ENCODE data around the gene ARHGEF12.

ARHGEF12 gene

DNA sequence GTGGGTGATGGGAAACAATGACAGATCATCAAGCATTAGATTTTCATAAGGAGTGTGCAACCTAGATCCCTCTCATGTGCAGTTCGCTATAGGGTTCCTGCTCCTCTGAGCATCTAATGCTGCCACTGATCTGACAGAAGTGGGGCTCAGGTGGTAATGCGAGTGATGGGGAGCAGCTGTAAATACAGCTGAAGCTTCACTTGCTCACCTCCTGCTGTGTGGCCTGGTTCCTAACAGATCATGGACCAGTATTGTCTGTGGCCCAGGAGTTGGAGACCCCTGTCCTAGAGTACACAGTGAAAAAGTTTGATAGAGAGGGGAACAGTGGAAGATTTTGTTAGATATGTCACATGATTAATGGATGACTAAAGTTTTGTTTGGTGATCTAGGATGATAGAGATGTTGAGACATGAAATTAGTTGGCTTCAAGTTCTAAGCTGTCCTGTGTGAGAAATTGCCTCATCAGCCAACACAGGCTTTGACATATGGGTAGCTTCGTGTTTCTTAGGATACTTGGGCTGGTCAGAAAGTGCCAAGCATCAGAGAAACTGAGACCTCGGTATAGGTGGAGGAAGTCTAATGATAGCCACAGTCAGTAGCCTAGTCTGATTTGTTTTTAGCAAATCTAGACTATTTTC lies 47.4 kb downstream of the ARHGEF12 start:
- no peak overlapping the region for H3K27ac ChIP-seq (ENCODE audit: low read depth, low read length)
- H3K9me3 ChIP-seq (ENCODE audit: control insufficient read depth in 1 of 2, low read length in 2 of 2), result no peaks in the 10 kb centered on the region
- H3K27me3 ChIP-seq (ENCODE audit: control insufficient read depth in 1 of 2, insufficient read depth in 2 of 2, low read length in 2 of 2), result no peaks in the 10 kb centered on the region
- H3K4me1 ChIP-seq (ENCODE audit: control insufficient read depth in 1 of 2, insufficient read depth in 2 of 2, low read length in 2 of 2), result peaks cover 0 to 7% of the 10 kb centered on the region in 2 donors
- no peaks in the 10 kb centered on the region for H3K36me3 ChIP-seq (ENCODE audit: control insufficient read depth in 1 of 2, insufficient read depth in 2 of 2, low read length in 2 of 2)
- H3K4me3 ChIP-seq (ENCODE audit: low read depth in 1 of 2, low read length in 2 of 2), result no peak overlapping the region
- no peak overlapping the region for H3K9ac ChIP-seq (ENCODE audit: low read depth in 1 of 2, low read length in 2 of 2)

- H3K9me3 ChIP-seq (ENCODE audit: control insufficient read depth in 1 of 2, low read length in 2 of 2), result no peaks in the 10 kb centered on the region
- H3K27ac ChIP-seq (ENCODE audit: low read depth, low read length), result no peak overlapping the region
Measured at GRCh38 chr11:120384476-120384875, 48.3 kb downstream of the ARHGEF12 start.

GRCh38 chr11:120385110-120385509 lies 48.9 kb downstream of the ARHGEF12 start:
- Histone ChIP-seq H3K4me3 (ENCODE audit: low read depth in 1 of 2, low read length in 2 of 2) (no peak overlapping the region), H3K27me3 (ENCODE audit: control insufficient read depth in 1 of 2, insufficient read depth in 2 of 2, low read length in 2 of 2) (no peaks in the 10 kb centered on the region), H3K9me3 (ENCODE audit: control insufficient read depth in 1 of 2, low read length in 2 of 2) (no peaks in the 10 kb centered on the region), H3K36me3 (ENCODE audit: control insufficient read depth in 1 of 2, insufficient read depth in 2 of 2, low read length in 2 of 2) (no peaks in the 10 kb centered on the region), H3K4me1 (ENCODE audit: control insufficient read depth in 1 of 2, insufficient read depth in 2 of 2, low read length in 2 of 2) (peaks cover 0 to 8% of the 10 kb centered on the region in 2 donors), H3K27ac (ENCODE audit: low read depth, low read length) (no peak overlapping the region), H3K9ac (ENCODE audit: low read depth in 1 of 2, low read length in 2 of 2) (no peak overlapping the region)

More at GRCh38 chr11:120384476-120384875, 48.3 kb downstream of the ARHGEF12 start:
- Histone ChIP-seq H3K4me3 (ENCODE audit: low read depth in 1 of 2, low read length in 2 of 2) (no peak overlapping the region), H3K36me3 (ENCODE audit: control insufficient read depth in 1 of 2, insufficient read depth in 2 of 2, low read length in 2 of 2) (no peaks in the 10 kb centered on the region), H3K4me1 (ENCODE audit: control insufficient read depth in 1 of 2, insufficient read depth in 2 of 2, low read length in 2 of 2) (peaks cover 0 to 7% of the 10 kb centered on the region in 2 donors), H3K9ac (ENCODE audit: low read depth in 1 of 2, low read length in 2 of 2) (no peak overlapping the region), H3K27me3 (ENCODE audit: control insufficient read depth in 1 of 2, insufficient read depth in 2 of 2, low read length in 2 of 2) (no peaks in the 10 kb centered on the region)

- no peaks in the 10 kb centered on the region for H3K9me3 ChIP-seq (ENCODE audit: control insufficient read depth in 1 of 2, low read length in 2 of 2)
- H3K27ac ChIP-seq (ENCODE audit: low read depth, low read length), result no peak overlapping the region
- no peak overlapping the region for H3K4me3 ChIP-seq (ENCODE audit: low read depth in 1 of 2, low read length in 2 of 2)
- peaks cover 0 to 14% of the 10 kb centered on the region in 2 donors for H3K4me1 ChIP-seq (ENCODE audit: control insufficient read depth in 1 of 2, insufficient read depth in 2 of 2, low read length in 2 of 2)
- H3K36me3 ChIP-seq (ENCODE audit: control insufficient read depth in 1 of 2, insufficient read depth in 2 of 2, low read length in 2 of 2), result no peaks in the 10 kb centered on the region
- no peak overlapping the region for H3K9ac ChIP-seq (ENCODE audit: low read depth in 1 of 2, low read length in 2 of 2)
- H3K27me3 ChIP-seq (ENCODE audit: control insufficient read depth in 1 of 2, insufficient read depth in 2 of 2, low read length in 2 of 2), result no peaks in the 10 kb centered on the region
Measured at GRCh38 chr11:120385655-120386054, 49.4 kb downstream of the ARHGEF12 start.

DNA sequence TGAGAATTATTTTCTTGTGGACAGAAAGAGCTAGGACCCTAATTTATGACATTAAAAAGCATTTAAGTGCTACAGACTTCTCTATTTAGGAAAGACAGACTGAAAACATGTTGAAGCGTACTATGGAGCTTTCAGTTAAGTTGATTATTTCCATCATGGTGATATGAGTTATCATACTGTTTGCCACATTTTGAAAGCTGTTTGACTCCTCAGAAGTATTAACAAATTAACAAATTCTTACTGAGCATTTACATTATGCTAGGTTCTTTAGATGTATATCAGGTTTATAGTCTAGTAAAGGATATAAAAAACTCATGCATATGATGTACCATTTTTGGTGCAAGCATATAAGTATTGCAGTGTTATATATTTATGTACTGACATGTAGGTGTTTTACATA lies 50.1 kb downstream of the ARHGEF12 start:
- H3K9ac ChIP-seq (ENCODE audit: low read depth in 1 of 2, low read length in 2 of 2), result no peak overlapping the region
- no peak overlapping the region for H3K27ac ChIP-seq (ENCODE audit: low read depth, low read length)
- no peaks in the 10 kb centered on the region for H3K36me3 ChIP-seq (ENCODE audit: control insufficient read depth in 1 of 2, insufficient read depth in 2 of 2, low read length in 2 of 2)
- H3K4me1 ChIP-seq (ENCODE audit: control insufficient read depth in 1 of 2, insufficient read depth in 2 of 2, low read length in 2 of 2), result peaks cover 4 to 19% of the 10 kb centered on the region in 2 donors
- no peaks in the 10 kb centered on the region for H3K27me3 ChIP-seq (ENCODE audit: control insufficient read depth in 1 of 2, insufficient read depth in 2 of 2, low read length in 2 of 2)
- no peak overlapping the region for H3K4me3 ChIP-seq (ENCODE audit: low read depth in 1 of 2, low read length in 2 of 2)
- no peaks in the 10 kb centered on the region for H3K9me3 ChIP-seq (ENCODE audit: control insufficient read depth in 1 of 2, low read length in 2 of 2)

GRCh38 chr11:120386774-120387371 lies 50.7 kb downstream of the ARHGEF12 start:
- no peak overlapping the region for H3K27ac ChIP-seq (ENCODE audit: low read depth, low read length)
- no peak overlapping the region for H3K4me3 ChIP-seq (ENCODE audit: low read depth in 1 of 2, low read length in 2 of 2)
- H3K4me1 ChIP-seq (ENCODE audit: control insufficient read depth in 1 of 2, insufficient read depth in 2 of 2, low read length in 2 of 2), result peaks cover 10 to 24% of the 10 kb centered on the region in 2 donors
- H3K27me3 ChIP-seq (ENCODE audit: control insufficient read depth in 1 of 2, insufficient read depth in 2 of 2, low read length in 2 of 2), result no peaks in the 10 kb centered on the region
- H3K36me3 ChIP-seq (ENCODE audit: control insufficient read depth in 1 of 2, insufficient read depth in 2 of 2, low read length in 2 of 2), result no peaks in the 10 kb centered on the region
- H3K9me3 ChIP-seq (ENCODE audit: control insufficient read depth in 1 of 2, low read length in 2 of 2), result no peaks in the 10 kb centered on the region
- no peak overlapping the region for H3K9ac ChIP-seq (ENCODE audit: low read depth in 1 of 2, low read length in 2 of 2)

GRCh38 chr11:120388261-120388660 lies 52.0 kb downstream of the ARHGEF12 start:
- Histone ChIP-seq H3K27ac (ENCODE audit: low read depth, low read length) (no peak overlapping the region), H3K36me3 (ENCODE audit: control insufficient read depth in 1 of 2, insufficient read depth in 2 of 2, low read length in 2 of 2) (no peaks in the 10 kb centered on the region), H3K4me1 (ENCODE audit: control insufficient read depth in 1 of 2, insufficient read depth in 2 of 2, low read length in 2 of 2) (peaks cover 12 to 26% of the 10 kb centered on the region in 2 donors), H3K4me3 (ENCODE audit: low read depth in 1 of 2, low read length in 2 of 2) (no peak overlapping the region), H3K9me3 (ENCODE audit: control insufficient read depth in 1 of 2, low read length in 2 of 2) (no peaks in the 10 kb centered on the region), H3K27me3 (ENCODE audit: control insufficient read depth in 1 of 2, insufficient read depth in 2 of 2, low read length in 2 of 2) (no peaks in the 10 kb centered on the region), H3K9ac (ENCODE audit: low read depth in 1 of 2, low read length in 2 of 2) (no peak overlapping the region)

- Histone ChIP-seq H3K27me3 (ENCODE audit: control insufficient read depth in 1 of 2, insufficient read depth in 2 of 2, low read length in 2 of 2) (no peaks in the 10 kb centered on the region), H3K27ac (ENCODE audit: low read depth, low read length) (no peak overlapping the region), H3K4me3 (ENCODE audit: low read depth in 1 of 2, low read length in 2 of 2) (no peak overlapping the region), H3K36me3 (ENCODE audit: control insufficient read depth in 1 of 2, insufficient read depth in 2 of 2, low read length in 2 of 2) (no peaks in the 10 kb centered on the region), H3K9ac (ENCODE audit: low read depth in 1 of 2, low read length in 2 of 2) (no peak overlapping the region), H3K9me3 (ENCODE audit: control insufficient read depth in 1 of 2, low read length in 2 of 2) (no peaks in the 10 kb centered on the region), H3K4me1 (ENCODE audit: control insufficient read depth in 1 of 2, insufficient read depth in 2 of 2, low read length in 2 of 2) (peaks cover 12 to 26% of the 10 kb centered on the region in 2 donors)
Measured at GRCh38 chr11:120389693-120390584, 53.7 kb downstream of the ARHGEF12 start.

GRCh38 chr11:120390585-120390922 lies 54.3 kb downstream of the ARHGEF12 start:
- no peak overlapping the region for H3K27ac ChIP-seq (ENCODE audit: low read depth, low read length)
- H3K9ac ChIP-seq (ENCODE audit: low read depth in 1 of 2, low read length in 2 of 2), result no peak overlapping the region
- no peaks in the 10 kb centered on the region for H3K36me3 ChIP-seq (ENCODE audit: control insufficient read depth in 1 of 2, insufficient read depth in 2 of 2, low read length in 2 of 2)
- no peak overlapping the region for H3K4me3 ChIP-seq (ENCODE audit: low read depth in 1 of 2, low read length in 2 of 2)
- H3K9me3 ChIP-seq (ENCODE audit: control insufficient read depth in 1 of 2, low read length in 2 of 2), result peaks cover 0 to 2% of the 10 kb centered on the region in 2 donors
- H3K27me3 ChIP-seq (ENCODE audit: control insufficient read depth in 1 of 2, insufficient read depth in 2 of 2, low read length in 2 of 2), result no peaks in the 10 kb centered on the region
- H3K4me1 ChIP-seq (ENCODE audit: control insufficient read depth in 1 of 2, insufficient read depth in 2 of 2, low read length in 2 of 2), result peaks cover 12 to 26% of the 10 kb centered on the region in 2 donors

- no peaks in the 10 kb centered on the region for H3K36me3 ChIP-seq (ENCODE audit: control insufficient read depth in 1 of 2, insufficient read depth in 2 of 2, low read length in 2 of 2)
- peaks cover 12 to 19% of the 10 kb centered on the region in 2 donors for H3K4me1 ChIP-seq (ENCODE audit: control insufficient read depth in 1 of 2, insufficient read depth in 2 of 2, low read length in 2 of 2)
- H3K4me3 ChIP-seq (ENCODE audit: low read depth in 1 of 2, low read length in 2 of 2), result no peak overlapping the region
- H3K9ac ChIP-seq (ENCODE audit: low read depth in 1 of 2, low read length in 2 of 2), result no peak overlapping the region
- H3K9me3 ChIP-seq (ENCODE audit: control insufficient read depth in 1 of 2, low read length in 2 of 2), result peaks cover 0 to 5% of the 10 kb centered on the region in 2 donors
- H3K27me3 ChIP-seq (ENCODE audit: control insufficient read depth in 1 of 2, insufficient read depth in 2 of 2, low read length in 2 of 2), result no peaks in the 10 kb centered on the region
- H3K27ac ChIP-seq (ENCODE audit: low read depth, low read length), result no peak overlapping the region
Measured at GRCh38 chr11:120391292-120391691, 55.1 kb downstream of the ARHGEF12 start.
